GM18858 (cell line): Measurements from ENCODE around the gene TOX4.
"Not testable (repeated sequence)": the region's sequence is repeated elsewhere in the genome, so short reads cannot be mapped to it uniquely, and the experiment has no call there.

Source experiments
- ATAC-seq: cut with Tn5 transposase; IDR thresholded peaks from one replicate; pipeline ENCODE4 v1.9.1; 2021; ENCODE audit not compliant: unreplicated experiment

TOX4 gene

DNA sequence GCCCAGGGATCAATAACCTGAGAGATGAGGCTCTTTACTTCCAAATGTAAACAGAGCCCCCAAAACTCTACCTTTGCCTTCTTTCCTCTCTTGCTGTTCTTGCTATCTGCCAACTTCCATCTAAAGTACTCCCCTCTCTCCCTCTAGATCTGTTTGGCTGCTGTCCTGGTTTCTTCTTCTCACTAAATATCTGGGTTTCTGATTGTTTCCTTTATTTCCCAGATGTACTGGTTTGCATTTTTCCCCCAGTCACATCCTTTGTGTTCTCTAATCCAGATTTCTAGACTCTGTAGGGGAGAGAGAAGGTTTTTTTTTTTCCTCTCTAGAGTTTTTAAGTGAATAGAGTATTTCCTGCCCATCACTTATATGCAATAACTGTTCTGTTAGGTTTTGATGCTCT, 56.3 kb downstream of the TOX4 start:
- no peak for ATAC-seq

DNA sequence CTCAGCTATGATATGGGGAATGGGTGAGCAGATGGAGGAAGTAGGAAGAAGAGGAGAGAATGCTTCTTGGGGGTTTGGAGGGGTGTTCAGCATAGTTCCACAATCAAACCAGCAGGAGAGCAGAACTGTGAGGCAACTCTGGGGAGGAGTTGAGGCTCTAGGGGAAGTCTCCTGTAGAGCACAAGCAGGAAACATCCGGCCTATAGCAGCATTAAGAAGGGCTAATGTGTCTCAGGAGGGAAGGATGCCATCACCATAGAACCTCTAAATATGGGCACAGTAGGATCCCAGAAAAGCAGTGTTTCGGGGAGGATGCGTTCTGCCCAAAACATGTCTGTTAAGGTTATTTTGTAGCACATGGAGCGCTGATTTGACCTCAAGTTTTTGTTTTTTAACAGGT, 57.6 kb downstream of the TOX4 start:
- ATAC-seq, result no peak

DNA sequence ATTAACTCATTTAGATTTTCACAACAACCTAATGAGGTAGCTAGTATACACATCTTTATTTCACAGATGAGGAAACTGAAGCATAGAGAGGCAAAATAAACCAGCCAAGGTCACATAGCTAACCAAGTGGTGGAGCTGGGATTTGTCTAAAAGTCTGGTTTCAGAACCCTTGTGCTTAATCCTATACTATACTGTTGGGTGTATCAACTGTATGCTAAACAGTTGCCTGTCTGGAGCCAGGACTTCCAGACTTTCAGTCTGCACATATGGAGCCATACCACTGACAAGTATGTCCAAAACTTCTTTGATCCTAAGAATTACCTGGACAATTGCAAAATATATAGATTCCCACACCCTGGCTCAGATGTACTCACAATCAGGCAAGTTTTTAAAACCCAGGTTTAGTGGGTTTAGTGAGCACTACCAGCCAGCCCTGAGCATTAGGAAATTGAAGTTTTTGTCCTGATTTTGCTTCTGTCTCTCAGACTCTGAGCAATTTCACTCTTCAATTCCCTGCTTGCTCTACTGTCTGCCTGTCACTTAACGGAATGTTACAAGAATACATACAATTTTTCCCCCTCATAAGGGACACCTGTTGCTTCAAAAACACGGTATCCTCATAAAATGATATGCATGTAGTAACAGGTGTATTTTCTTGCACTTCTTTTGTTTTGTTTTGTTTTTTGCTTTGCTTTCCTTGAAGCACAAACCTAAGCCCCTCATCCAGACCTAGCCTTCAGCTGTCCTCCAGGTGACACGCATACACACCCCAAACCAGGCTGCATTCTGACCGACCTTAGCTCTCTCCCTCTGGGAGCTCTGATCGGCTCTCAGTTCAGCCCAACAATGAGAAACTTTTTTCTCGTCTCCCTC, 58.8 kb downstream of the TOX4 start:
- ATAC-seq, result no peak

DNA sequence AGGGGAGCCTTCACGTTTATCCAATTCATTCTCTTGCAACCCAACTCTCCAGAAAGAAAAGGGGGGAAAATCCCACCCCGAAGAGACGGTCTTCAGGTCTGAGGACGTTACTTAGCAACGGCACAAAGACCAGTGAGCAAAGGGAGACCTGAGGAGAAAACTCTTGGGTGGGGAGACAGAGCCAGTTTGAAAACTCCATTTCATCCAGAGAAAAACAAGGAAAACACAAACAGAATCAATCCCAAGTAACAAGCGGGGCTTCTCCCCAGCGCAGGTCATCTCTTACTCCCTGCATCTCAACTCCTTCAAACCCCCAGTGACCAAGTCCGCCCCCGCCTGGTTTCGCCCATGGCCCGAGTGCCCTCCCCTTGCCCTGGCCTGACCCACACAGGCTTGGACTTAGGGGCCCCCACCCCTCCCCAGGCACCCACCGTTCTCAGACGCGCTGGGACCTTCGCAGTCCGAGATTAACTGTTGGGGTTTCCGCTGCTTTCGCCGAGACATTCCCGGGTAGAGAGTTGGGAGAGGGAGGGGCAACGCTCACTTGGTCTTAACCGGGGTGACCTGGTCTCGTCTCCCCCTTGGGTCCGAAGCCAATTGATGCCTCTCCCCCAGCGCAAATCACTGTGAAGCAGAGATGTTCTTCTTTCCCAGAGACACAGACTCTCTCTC, 59.6 kb downstream of the TOX4 start:
- ATAC-seq, result no peak

DNA sequence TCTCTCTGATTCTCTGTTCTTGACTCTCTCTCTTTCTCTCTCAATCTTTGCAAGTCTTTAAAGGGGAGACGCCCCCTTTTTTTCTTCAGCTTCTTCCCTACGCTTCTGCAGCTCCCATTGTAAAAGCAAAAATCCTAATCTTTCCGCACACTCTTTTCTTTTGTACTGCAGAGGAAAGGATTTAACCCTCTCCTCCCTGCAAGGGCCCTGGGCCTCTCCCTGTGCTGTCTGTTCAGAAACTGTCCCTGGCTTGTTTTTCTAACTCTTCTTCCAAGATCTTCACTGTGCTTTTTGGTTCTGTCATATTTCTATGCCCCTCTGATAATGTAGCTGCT, 60.1 kb downstream of the TOX4 start:
- ATAC-seq, result no peak

DNA sequence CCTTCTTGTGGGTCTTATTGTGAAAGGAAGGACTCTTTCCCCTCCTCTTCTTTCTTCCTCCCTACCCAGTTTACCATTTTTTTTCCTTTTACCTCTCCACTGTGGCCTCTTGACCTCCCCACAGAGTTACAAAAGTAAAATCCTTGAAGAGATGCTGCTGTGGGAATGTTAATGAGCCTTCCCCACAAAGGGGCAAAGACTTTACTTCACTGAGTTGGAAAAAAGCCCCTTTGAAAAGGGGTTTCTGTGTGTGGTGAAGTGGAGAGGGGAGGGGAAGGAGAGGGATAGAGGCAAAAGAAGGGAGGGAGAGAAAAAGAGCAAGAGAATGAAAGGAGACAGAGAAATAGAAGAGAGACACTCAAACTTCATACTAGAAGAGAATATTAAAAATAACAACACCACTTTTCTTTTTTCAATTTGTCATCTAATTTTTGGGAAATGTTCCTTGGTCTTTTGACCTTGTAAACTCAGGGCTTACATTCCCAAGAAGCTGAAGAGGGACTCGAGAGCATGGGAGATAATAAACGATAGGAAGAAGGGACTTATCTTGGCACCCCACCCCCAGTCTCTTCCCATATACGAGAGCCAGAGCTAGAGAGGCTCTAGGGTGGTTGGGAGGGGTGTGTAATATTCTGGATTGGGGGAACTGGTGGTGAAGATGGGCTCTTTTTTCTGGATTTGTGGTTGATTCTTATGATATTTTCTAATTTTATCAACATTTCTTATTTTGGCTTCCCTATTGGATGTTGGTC, 62.4 kb downstream of the TOX4 start:
- no peak for ATAC-seq

DNA sequence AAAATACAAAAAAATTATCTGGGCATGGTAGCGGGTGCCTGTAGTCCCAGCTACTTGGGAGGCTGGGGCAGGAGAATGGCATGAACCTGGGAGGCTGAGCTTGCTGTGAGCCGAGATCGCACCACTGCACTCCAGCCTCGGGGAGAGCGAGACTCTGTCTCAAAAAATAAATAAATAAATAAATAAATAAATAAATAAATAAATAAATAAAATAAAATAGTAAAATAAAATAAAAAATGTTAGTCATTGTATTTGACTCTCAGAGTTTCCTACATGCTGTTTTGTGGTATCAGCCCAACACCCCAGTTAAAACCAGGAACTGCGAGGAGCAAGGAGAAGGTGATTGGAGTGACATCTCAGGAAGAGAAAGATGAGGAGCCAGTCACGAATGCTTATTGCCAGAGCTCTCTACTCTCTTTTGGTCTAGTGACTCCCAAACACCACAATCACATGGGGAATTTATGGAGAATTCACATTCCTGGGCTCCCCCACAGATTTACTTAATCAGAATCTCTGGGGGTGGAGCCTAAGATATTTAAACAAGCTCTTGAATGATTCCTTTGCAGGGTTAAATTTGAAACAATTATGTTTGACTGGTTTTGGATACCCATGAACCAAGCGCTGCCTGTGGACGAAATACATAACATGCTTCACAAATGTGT, 64.5 kb downstream of the TOX4 start:
- no peak for ATAC-seq

DNA sequence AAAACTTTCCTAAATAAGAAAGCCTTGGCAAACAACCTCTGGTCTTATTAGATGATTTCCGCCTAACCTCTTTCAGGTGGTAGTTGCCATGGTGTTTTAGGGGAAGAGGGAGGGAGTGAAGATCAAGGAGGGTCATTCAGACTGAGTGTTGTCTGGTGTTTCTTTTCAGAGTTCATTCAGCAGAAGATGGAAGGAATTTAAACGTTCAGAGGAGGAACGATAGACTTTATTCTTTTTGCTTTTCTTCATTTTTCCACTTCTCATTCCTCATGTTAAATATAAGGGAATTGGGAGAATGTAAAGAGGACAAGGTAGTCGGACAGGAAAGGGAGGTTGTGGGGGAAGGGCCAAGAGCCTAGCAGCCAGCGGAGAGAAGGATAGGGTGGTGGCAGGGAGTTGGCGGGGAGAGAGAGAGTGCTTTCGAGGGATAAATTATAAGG, 66.5 kb downstream of the TOX4 start:
- no peak for ATAC-seq

DNA sequence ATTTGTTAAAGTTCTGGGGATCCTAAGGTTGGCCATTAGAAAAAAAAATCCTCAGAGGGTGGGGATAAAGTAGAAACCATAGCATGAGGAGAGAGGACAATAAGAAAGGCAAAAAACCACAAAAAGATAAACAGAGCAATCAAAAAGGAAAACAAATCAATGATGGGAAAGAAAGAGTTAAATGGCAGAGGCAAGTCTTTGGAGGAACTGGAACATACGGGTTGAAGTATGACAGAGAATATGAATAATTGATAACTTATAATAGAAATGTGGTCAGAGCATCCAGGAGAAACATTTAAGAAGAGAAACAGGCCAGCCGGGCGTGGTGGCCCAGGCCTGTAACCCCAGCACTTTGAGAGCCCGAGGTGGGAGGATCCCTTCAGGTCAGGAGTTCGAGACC, 67.0 kb downstream of the TOX4 start:
- ATAC-seq, result no peak

DNA sequence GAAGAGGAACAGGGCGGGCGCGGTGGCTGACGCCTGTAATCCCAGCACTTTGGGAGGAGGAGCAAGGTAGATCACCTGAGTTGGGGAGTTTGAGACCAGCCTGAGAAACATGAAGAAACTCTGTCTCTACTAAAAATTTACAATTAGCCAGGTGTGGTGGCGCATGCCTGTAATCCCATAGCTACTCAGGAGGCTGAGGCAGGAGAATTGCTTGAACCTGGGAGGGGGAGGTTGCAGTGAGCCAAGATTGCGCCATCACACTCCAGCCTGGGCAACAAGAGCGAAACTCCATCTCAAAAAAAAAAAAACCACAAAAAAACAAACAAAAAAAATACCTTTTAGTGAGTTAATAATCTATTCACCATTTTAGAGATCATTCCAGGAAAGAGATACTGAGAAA, 67.6 kb downstream of the TOX4 start:
- not testable (repeated sequence) for ATAC-seq
